Hematopoietic multipotent progenitor cell treated with erythropoietin and hydrocortisone succinate and interleukin-3 and kit ligand, for 17 days (in vitro differentiated cells): ENCODE data around the gene PRKG1.
"Not testable (repeated sequence)": the region's sequence is repeated elsewhere in the genome, so short reads cannot be mapped to it uniquely, and the experiment has no call there.

Experiments
- DNase-seq: peaks from one replicate; pipeline ENCODE4 v3.0.0-alpha.2; 2015; ENCODE audit warnings: low spot score

The PRKG1 gene

DNA sequence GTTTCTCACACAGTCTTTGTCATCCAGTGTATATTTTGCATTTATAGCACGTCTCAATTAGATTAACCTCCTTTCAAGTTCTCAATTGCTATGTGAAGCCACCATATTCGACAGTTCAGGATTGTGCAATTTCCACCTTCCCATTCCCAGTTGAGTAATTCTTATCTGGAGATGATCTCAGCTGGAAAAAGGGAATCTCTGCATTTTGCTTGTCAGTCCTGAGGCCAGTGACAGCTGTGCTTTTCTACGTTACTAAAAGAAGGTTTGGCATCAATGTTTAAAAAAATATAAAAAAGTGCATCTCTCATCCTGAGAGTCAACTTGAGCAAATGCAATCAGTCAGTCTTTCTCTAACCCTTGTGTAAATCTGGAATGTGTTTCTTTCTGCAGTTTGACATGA is 247.7 kb downstream of the PRKG1 start:
- no peak for DNase-seq

GRCh38 chr10:51325649-51326048 is 251.4 kb downstream of the PRKG1 start:
- no peak for DNase-seq

GRCh38 chr10:51326174-51326573 is 251.9 kb downstream of the PRKG1 start:
- DNase-seq = no peak

DNA sequence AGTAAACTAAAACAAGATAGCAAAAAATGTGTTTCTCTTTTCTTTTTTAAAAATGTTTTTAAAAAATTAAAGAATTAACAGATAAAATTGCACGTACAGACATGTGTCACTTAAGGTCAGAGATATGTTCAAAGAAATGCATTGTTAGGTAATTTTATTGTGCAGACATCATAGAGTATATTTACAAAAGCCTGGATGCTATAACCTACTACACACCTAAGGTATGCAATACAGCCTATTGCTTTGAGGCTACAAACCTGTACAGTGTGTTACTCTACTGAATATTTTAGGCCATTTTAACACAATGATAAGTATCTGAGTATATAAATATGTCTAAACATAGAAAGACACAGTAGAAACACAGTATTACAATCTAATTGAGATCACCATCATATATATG is 253.1 kb downstream of the PRKG1 start:
- DNase-seq = no peak

- DNase-seq = no peak
These were observed 266.1 kb downstream of the PRKG1 start for GRCh38 chr10:51340366-51340765.

GRCh38 chr10:51340845-51341610 is 266.7 kb downstream of the PRKG1 start:
- DNase-seq = no peak

DNA sequence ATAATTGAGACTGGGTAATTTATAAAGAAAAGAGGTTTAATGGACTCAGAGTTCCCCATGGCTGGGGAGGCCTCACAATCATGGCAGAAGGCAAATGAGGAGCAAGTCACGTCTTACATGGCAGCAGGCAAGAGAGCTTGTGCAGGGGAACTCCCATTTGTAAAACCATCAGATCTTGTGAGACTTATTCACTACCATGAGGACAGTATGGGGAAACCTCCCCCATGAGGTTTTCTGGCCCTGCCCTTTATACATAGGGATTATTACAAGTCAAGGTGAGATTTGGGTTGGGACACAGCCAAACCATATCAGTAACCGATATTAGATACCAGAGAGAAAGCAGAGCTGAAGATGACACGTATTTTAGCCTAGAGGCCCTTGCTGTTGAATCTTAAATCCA is 267.5 kb downstream of the PRKG1 start:
- not testable (repeated sequence) for DNase-seq

- no peak for DNase-seq
These were observed 268.1 kb downstream of the PRKG1 start for GRCh38 chr10:51342381-51342780.

DNA sequence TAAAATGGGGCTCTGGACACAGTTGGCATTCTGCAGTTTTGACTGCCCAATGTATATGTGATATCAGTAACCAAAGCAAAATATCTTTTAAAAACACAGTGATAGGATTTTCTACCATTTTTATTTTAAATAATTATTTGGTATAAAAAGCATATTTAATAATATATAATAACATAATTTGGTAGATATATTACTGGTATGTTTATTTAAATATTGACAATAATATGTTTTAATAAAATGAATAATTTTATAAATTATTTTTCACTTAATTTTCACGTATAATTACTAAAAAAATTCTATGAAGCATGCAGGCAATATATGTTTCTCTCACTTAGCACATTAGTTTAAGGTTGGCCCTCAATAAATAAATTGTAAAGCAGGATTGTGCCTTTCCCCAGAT is 269.1 kb downstream of the PRKG1 start:
- DNase-seq = no peak

GRCh38 chr10:51344371-51344770 is 270.1 kb downstream of the PRKG1 start:
- no peak for DNase-seq

- no peak for DNase-seq
These were observed 274.3 kb downstream of the PRKG1 start for GRCh38 chr10:51348622-51349021.

- no peak for DNase-seq
These were observed 282.9 kb downstream of the PRKG1 start for GRCh38 chr10:51357170-51357569.

DNA sequence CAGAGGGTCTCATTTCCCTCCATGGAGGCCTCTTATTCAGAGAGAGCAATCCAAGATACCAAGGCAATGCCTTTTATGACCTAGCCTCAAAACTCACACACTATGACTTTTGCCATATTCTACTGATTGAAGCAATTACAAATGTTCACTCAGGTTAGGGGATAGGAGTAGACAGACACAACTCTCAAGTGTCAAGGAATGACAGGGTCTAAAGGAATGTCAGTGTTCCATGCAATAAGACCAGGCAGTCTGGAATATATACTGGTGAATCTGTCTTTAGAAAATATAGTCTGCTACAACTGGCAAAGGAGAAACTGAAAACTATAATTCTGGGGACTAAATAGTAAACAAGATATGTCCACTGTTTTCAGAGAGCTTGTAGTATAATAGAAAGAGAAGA is 283.9 kb downstream of the PRKG1 start:
- DNase-seq = no peak

DNA sequence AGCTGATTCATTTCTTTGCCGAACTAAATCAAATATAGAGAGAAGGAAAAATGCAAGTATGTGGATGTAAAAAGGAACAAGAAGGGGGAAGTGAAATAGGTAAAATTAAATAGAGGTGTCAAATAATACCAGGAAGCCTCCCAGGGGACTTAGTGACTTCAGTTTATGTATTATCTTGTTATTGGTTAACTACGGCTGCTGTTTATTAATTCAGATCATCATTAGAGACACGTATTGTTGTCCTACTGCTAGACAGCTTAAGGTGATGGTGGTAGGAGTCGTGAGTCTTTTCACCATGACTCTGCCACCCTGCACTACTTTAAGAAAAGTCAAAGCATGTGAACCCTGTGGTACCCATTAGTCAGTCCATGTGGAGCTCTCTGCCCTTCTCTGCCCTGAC is 289.1 kb downstream of the PRKG1 start:
- DNase-seq = no peak

DNA sequence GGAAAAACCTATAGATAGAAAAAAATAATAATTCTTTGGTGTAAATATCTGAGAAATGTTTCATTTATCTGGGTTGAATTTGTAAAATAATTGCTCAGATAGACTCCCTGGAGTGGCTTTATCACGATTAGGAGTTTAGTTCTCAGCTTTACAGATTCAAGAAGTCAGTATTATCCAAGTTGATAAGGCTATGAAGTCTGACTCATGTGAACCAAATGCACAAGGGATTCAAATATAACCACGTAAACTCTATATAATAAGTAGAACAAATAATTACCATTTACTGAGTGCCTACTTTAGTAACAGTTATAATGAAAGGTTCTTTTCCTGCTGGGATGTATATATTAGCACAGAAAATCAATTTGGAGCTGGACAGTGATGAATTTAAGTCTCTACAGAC is 290.4 kb downstream of the PRKG1 start:
- no peak for DNase-seq

GRCh38 chr10:51366044-51366443 is 291.8 kb downstream of the PRKG1 start:
- DNase-seq = no peak

GRCh38 chr10:51367127-51367526 is 292.8 kb downstream of the PRKG1 start:
- no peak for DNase-seq

- DNase-seq = no peak
These were observed 293.4 kb downstream of the PRKG1 start for GRCh38 chr10:51367694-51368093.

GRCh38 chr10:51368943-51369342 is 294.7 kb downstream of the PRKG1 start:
- peak; percentile 9 for DNase-seq

- DNase-seq = no peak
These were observed 295.6 kb downstream of the PRKG1 start for GRCh38 chr10:51369903-51370302.

DNA sequence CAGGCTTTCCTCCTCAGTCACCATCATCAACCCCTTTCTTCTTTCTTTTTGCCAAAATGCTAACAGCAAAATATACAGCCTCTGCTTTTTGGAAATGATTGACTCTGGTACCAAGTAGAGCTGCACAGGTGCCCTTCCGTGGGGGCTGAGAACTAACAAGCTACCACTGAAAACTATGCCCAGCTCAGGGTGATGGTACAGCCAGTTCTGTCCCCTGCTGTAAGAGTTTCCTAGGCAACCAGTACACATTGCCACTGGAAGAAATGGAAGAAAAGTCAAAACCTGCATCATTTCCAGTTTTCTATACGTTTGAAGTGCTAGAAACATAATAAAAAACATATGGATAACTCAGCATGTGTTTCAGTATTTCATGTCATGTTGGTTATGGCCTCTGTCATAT is 297.5 kb downstream of the PRKG1 start:
- no peak for DNase-seq

GRCh38 chr10:51375790-51376189 is 301.5 kb downstream of the PRKG1 start:
- no peak for DNase-seq

DNA sequence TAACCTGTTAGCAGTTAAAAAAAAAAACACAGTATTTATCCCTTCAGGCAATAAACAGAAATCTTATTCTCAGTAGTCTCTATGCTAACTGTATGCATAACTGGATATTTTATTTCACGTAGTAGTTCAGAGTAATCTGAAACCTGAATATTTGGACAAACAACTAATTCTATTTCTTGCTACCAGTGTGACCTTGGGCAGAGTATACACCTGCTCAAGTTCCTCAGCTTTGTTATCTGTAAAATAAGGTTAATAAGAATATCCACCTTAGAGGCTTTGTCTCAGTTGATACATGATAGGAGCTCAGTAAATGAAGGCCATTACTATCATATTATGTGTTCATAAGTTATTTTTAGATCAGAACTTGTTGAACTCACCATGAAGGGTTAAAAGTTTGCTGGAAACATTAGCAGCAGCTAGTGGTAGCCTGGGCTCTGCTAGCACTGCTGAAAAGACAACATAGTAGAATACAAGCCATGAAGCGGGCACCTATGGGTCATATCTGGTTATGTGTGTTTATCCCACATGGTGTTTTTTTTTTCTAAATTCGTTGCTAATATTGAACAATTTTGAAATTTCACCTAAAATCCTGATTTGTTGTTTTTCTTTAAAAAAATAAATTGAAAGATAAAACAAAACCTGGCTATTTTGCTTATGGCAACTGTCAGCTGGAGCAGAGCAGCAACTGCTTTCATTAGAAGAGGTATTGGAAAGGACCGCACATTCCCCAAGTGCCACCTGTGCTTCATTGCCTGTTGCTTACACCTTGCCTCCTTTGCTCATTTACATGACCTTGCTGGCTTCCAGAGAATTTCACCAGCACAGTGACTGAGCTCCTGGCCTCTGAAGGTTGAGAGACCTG is 303.0 kb downstream of the PRKG1 start:
- DNase-seq = no peak
